Stimulated activated CD8-positive, alpha-beta memory T cell treated with anti-CD3 and anti-CD28 coated beads, Interleukin-12 subunit alpha, Interleukin-12 subunit beta, amount 100 ng/mL, for 1 hour (primary cell): ENCODE data around the gene RBM10.

Experiments
- DNase-seq: peaks from one replicate; pipeline ENCODE4 v3.0.0-alpha.2; 2020; ENCODE audit warnings: low read depth

RBM10 gene

DNA sequence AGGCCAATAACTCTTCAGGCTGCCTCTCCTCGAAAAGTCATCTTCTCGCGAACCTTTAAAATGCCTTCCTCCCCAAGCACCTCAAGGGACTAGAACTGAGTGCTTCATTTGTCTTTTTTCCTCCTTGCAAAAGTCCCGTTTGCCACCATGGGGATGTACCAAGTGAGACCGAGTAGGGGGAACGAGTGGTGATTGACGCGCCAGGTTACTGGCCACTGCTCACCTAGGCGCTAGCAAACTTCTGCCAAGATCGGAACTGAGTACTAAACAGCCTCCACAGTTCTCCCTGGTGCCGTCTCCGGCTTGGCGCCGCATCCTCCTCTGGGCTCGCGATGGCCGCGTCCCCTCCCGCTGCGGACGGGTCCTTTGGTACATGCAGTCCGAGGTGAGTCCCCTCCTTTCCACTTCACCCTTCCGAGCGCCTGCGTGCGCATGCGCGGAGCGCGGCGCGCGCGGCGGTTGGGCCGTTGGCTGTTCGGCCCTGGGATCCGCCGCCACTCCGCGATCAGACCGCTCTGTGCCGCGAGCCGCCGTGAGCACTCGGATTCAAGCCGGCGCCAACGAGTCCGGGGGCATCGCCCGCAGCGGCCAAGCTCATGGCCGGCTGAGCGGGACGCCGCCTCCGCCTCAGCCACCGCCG lies 73.4 kb downstream of the RBM10 start, which contains the start of gene CDK16:
CDK16 (plus strand) TSS at position 402 of the 640 bp plus-strand sequence. CDS start 4,877 bp downstream, outside the sequence.
- DNase-seq = peak; percentile 45

DNA sequence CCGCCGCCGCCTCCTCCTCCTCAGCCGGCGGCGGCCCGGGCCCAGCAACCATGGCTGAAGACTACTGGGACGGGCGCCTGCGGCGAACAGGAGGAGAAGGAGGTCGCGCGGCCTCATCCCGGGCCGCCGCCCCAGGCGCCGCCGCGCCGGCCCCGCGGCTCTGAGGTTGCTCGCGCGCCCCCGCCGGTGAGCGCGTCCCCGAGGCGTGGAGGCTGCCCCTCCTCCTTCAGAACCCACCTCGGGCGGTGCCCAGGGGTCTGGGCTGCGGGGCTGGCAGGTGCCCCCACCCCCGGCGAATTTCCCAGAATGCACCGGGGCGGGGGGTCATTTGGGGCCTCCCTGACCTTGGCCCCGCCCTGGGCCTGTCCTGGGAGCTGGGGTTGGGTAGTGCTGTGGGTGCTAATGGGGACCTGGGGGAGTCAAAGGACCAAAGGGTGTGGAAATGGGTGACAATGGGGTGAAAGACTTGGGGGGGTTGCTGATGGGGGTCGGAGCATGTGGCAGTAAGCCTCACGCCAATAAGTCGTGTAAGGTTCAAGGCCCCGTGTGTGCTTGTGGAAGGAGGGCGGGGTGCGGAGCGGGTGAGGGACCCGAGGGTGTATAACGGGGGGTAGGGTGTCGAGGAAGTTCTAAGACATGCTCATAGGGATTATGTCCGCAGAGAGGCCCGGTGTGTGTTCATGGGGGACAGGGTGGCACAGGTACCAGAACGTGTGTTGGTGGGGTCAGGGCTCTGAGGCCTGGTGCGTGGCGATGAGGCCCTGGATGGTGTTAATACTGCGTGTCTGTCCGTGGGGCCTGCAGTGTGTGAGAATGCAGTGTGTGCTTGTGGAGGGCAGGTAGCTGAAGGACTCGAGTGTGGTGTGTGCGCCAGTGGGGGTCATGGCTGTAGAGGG lies 74.1 kb downstream of the RBM10 start:
- DNase-seq = peak; percentile 10

DNA sequence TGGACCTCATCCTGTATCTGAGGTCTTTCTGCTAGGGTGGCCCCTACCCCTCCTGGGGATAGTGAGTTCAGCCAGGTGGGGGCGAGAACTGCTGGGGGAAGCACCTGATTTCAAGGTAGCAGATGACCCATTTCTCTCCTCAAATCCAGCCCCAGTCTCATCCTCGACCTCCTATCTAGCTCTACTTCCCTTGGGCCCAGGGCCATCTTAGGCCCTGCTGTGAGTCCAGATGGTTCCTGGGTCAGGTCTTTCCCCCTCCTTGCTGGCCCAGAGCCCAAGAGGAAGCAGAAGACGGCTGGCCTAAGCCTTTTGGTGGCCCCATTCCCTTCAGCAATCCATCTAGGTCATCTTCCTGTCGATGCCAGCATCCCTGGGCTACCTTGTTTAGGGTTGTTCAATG lies 76.7 kb downstream of the RBM10 start:
- no peak for DNase-seq

DNA sequence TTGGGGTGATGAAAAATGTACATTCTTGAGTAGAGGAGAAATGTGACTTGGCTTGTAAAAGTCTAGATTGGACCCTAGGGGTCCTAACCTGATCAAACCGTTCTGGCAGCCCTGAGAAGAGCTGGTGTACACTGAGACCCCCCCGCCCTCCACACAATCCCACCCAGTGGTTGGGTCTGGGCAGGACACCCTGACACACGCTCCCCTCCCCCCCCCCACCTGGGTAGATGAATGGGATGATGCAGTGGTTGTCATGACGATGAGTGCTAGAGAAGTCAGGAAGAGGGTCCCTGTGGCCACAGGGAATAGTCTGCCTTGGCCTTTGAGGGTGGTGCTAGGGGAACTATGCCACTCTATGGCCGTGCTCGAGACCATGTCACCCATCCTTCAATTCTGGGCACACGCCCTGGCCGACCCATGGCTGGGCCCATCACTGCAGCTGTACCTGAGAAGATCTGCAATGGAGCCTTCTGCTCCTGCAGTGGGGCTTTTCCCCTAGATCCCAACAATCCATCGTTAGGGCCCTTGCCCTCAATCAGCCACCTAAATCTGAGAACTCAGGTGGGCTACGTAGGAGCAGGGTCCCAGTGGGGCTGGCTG lies 77.8 kb downstream of the RBM10 start:
- no peak for DNase-seq

DNA sequence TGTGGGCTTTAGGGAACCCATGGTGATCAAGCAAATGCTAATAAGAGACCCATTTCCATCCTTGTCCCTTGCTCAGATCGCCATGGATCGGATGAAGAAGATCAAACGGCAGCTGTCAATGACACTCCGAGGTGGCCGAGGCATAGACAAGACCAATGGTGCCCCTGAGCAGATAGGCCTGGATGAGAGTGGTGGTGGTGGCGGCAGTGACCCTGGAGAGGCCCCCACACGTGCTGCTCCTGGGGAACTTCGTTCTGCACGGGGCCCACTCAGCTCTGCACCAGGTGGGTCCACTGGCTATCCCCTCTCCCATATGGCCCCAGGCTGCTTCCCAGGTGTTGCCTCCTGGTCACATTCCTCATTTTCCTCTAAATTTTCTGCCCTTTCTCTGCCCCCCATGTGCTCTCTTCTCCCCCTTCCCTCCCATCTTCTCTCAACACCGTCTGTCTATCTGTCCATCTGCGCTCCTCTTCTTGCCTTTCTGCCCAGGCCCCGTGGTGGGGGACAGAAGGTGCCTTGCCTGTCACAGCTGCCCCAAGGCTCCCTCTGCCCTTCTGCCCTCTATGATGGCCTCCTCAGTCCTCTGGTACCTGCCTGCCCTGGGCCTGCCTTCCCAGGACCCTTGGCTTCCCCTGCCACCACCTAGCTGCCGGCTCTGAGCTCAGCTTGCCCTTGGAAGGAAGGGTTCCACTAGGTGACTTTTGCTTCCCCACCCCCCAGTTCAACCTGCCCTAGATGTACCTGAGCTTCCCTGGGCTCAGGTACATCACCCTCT lies 78.6 kb downstream of the RBM10 start:
- no peak for DNase-seq

DNA sequence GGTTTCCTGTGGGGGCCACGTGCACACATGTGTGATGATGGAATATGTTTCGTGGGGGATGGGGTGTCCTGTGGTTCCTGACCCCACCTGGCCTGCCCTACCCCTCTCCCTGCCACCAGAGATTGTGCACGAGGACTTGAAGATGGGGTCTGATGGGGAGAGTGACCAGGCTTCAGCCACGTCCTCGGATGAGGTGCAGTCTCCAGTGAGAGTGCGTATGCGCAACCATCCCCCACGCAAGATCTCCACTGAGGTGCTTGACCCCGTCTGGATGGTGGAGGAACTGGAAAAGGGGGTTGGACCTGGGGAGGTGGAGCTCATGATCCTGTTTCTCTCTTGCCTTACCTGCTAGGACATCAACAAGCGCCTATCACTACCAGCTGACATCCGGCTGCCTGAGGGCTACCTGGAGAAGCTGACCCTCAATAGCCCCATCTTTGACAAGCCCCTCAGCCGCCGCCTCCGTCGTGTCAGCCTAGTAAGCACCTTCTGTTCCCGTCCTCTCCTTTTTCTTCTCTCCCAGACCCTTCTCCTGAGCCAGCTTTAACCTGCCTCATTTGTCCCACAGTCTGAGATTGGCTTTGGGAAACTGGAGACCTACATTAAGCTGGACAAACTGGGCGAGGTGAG lies 79.4 kb downstream of the RBM10 start:
- DNase-seq = no peak

DNA sequence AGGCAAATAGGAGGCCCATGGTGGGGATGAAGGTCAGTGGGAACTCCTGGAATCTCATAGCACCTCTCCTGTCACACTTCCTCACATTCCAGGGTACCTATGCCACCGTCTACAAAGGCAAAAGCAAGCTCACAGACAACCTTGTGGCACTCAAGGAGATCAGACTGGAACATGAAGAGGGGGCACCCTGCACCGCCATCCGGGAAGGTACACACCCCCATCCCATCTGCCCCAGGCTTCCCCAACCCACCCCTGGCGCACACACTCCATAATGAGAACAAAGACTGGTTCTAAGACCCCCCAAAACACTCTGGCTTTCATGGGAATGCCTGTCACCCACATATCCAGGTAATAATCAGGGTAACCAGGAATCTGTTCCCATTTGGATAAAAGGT lies 79.9 kb downstream of the RBM10 start:
- DNase-seq = no peak

DNA sequence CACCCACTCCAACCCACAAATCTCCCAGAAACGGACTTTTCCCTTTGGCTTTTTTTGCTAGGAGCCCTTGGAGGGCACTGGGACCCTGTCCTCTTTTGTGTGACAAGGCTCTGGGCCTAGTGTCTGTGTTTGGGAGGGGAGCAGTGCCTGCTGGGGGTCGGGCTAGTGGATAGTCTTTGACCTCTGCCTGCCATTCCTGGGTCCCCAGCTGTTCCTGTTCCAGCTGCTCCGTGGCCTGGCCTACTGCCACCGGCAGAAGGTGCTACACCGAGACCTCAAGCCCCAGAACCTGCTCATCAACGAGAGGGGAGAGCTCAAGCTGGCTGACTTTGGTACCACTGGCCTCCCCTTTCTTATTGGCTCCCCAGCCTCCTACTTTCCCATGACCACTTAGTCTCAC lies 81.0 kb downstream of the RBM10 start:
- DNase-seq = no peak

DNA sequence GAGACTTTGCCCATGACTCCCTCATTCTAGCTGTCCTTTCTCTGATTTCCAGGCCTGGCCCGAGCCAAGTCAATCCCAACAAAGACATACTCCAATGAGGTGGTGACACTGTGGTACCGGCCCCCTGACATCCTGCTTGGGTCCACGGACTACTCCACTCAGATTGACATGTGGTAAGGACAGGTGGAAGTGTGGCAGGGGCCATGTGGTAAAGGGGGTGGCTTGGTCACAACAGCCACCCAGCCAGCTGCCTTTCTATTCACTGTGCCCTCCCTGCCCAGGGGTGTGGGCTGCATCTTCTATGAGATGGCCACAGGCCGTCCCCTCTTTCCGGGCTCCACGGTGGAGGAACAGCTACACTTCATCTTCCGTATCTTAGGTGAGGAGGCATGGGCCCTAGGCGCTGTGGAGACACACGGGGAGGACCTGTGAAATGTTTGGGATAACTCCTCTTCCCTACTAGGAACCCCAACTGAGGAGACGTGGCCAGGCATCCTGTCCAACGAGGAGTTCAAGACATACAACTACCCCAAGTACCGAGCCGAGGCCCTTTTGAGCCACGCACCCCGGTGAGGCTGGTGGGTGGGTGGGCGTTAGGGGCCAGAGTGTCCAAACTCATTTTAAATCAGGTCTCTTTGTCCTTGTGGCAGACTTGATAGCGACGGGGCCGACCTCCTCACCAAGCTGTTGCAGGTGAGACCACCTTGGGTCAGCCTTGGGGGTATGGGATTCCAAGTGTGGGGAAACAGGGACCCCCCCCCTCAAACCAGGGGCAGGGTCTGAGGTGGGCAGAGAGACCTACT lies 81.7 kb downstream of the RBM10 start:
- DNase-seq = no peak

DNA sequence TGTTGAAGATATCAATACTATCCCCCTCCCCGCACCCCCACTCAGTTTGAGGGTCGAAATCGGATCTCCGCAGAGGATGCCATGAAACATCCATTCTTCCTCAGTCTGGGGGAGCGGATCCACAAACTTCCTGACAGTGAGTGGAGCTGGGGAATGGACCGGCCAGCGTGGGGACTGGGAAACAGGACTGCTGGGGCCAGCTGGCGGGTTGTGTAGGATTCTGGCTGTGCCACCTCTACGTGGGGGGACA lies 82.2 kb downstream of the RBM10 start:
- DNase-seq = no peak

DNA sequence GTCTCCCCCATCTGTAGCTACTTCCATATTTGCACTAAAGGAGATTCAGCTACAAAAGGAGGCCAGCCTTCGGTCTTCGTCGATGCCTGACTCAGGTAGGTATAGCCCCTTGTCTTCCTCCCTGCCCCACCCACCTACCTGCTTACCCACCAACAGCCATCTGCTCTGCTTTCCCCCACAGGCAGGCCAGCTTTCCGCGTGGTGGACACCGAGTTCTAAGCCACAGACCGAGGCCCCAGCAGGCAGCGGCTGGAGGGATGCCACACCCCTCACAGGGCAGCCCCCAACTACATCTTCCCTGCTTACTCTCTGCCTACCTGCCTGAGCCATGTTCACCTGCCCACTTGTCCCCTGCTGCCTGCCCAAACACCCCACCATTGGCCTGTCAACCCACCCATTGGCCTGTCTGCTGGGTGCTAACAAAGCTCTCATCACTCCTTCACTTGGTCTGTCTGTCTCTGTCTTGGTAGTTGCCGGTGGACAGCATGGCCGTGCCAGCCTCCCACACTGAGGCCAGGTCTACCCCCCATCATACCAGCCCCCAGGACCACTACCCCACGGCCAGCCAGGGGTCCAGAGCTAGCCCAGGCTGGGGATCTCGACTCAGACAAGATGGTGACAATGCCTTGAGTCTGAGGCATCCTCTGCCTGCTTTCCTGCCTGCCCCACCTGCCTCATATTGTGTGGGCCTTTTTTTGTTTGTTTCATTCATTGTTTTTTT lies 83.7 kb downstream of the RBM10 start:
- DNase-seq = no peak

DNA sequence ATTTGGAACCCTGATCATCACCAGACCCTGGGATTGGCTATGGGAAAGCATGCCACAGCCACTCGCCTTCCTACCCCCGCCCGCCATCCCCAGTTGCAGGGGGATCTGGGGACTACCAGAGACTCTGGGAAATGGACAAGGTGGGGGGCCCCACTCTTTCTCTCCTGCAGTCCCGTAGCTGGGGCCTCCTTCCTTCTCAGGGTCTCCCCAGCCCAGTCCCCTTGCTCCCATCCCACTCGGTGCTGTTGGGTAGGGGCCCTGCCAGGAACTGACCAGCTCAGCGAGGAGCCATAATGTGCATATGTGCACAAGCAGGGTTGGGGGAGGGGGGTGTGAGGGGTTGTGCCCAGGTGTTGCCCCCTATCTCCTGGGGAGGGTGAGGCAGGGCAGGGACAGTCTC lies 84.4 kb downstream of the RBM10 start:
- DNase-seq = no peak

DNA sequence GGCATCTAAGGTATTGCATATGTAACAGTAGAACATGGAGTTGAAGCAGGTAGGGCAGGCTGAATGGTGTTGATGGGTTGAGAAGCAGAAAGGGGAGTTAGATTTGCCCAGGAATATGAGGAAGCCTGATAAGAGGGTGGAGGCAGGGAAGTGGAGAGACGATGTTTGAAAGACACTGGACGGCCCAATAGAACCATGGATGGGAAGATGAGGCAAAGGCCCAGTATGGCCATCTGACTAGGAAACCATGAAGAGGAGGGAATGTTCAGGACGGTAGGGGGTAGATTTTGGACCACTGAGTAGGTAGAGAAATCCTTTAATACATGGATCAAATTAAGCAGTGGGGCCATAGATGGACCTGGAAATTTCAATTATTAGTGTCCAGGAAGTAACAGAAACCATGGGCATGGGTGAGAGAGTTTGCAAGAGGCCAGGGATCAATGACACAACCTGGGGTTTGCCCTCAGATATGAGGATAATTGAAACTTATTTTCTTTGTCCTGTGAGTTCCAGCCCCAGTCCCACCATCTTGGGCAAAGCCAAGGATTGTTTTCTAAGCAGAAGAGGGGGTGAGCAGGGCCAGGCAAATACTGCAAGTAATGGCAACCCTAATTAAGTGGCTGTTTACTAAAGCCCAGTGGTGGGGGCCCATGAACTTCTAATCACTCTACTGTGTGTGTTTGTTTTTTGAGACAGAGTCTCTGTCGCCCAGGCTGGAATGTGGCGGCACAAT lies 85.3 kb downstream of the RBM10 start:
- no peak for DNase-seq

DNA sequence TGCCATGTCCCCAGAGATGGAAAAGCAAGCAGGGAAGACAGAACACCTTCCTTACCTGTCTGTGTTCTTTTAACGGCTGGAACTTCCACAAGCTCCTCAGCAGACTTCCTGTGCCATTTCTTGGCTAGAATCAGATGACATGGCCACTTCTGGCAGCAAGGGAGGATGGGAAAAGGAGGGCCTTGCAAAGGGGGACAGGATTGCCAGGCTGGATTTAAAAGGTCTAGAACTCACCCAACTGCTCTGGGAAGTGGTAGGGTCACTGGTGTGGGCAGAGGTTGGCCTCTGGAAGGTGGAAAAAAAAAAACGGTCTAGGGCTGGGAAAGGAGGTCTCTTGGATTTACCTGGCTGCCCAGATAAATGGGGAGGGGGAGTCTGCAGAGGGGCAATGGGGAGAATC lies 86.1 kb downstream of the RBM10 start:
- DNase-seq = no peak

DNA sequence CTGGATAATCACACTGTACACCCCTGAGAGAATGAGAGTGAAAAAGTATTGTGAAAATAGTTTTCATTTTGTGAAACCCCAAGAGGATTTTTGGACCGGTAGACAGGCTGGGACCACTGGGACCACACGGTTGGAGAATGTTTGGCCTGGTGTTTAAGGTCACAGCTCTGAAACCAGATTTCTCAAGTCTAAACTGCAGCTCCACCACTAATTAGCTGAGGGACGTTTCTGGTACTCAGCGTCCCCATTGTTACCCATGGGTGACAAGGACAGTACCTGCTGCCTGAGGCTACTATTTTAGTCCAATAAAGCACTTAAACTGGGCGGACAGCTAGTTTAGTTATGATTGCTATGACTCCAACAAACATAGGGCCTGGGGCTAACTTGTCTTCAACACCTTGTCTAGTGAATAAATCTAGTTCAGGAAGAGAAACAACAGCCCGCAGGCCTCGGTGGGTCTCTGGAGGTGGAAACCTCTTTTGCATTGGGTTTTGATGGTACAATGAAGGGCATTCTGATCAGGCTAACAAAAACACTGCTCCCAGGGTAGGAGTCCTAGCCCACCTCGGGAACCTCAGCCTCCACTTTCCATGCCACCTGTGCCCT lies 87.3 kb downstream of the RBM10 start:
- no peak for DNase-seq

DNA sequence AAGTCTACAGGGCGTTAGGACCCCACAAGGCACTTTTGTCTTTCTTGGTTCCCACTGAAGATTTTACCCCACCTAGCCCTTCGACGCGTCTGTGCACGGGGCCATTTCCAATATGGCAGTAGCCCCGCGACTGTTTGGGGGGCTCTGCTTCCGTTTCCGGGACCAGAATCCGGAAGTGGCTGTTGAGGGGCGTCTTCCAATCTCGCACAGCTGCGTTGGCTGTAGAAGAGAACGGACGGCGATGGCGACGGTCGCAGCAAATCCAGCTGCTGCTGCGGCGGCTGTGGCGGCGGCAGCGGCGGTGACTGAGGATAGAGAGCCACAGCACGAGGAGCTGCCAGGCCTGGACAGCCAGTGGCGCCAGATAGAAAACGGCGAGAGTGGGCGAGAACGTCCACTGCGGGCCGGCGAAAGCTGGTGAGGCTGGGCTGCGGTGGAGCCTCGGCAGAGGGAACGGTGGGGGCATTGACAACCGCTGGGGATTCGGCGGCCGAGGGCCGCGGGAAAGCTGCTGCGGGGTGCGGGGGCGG lies 87.8 kb downstream of the RBM10 start, which contains the start of gene USP11:
USP11 (plus strand) TSS at position 207 of the 530 bp plus-strand sequence; CDS start at position 242, 35 bp downstream.
- DNase-seq = peak; percentile 32

DNA sequence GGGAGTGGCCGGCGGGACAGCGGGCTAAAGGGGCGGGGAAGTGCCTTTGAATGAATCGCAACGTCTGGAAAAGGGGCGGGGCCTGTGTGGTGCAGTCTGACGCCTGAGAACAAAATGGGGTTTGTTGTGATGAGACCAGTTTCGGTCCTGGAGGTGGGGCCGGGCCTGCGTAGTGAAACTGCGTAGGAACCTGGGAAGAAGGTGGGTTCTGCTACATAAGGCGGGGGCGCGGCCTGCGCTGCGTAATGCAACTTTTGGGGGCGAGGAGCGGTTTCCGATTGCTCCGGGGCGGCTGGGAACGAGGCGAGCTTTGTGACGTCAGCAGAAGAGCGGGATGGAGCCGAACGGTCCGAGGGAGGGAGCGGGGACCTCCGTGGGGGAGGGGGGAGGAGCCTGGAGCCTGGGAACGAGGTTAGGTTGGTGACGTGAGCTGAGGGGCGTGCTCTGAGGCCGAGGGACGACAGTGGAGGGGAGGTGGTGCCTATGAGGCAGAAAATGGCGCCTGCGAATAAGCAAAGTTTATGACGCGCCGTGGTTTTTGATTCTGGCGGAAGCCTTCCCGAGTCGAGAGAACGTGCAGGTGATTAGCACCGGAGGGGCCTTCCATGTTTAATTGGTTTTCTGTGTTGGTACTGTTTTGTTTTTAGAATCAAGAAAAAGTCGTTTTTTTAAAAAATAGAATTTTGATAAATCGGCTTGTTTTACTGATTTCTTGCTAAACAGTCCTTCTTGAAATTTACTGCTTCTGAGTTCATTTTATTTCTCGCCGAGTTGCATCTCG lies 88.5 kb downstream of the RBM10 start:
- peak; percentile 86 for DNase-seq

DNA sequence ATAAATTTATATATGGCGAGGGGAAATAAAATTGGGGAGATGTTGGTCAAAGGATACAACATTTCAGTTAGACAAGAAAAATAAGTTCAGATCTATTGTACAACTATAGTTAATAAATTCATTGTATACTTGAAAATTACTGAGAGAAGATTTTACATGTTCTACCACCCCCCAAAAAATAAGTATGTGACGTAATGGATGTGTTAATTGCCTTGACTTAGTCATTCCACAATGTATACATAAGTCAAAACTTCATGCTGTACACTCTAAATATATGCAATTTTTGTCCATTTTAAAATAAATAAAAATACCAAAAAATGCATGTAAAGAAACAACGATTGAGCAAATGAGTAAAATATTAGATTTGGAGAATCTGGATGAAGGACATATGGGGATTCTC lies 89.6 kb downstream of the RBM10 start:
- no peak for DNase-seq
